Esophagus squamous epithelium (tissue), 5 donors: ENCODE measurements around the gene ZNF285. TPM values are rescaled to one million over a fixed set of nuclear protein-coding genes. Genes with fewer than 3 reads are reported as not detected.
"Not testable (repeated sequence)": the region's sequence is repeated elsewhere in the genome, so short reads cannot be mapped to it uniquely, and the experiment has no call there.

ENCODE experiments used
- DNase-seq: peaks from one replicate; lab custom pipeline; 2025; lab: John Stamatoyannopoulos, UW
- H3K27ac ChIP-seq, 4 donors: fragments of 200-600 bp; sonication (generic); one replicate each; pipeline ENCODE4 v1.5.1; 2016 to 2019; ENCODE audit warnings: mild to moderate bottlenecking in 1 of 4
- H3K27me3 ChIP-seq, 4 donors: fragments of 200-600 bp; sonication (generic); 1 replicate in 3 of 4; 2 replicates in 1 of 4; pipeline versions ENCODE4 v1.5.1 to v1.6.0; 2017 to 2021; ENCODE audit warnings: antibody characterized with exemption in 1 of 4
- H3K36me3 ChIP-seq, 3 donors: fragments of 200-600 bp; sonication (generic); one replicate each; pipeline ENCODE4 v1.5.1; 2016 to 2019
- H3K4me1 ChIP-seq, 3 donors: fragments of 200-600 bp; sonication (generic); one replicate each; pipeline ENCODE4 v1.5.1; 2017 to 2019
- H3K4me3 ChIP-seq, 4 donors: fragments of 200-600 bp; sonication (generic); 1 replicate in 3 of 4; 2 replicates in 1 of 4; pipeline ENCODE4 v1.5.1; 2016 to 2019; ENCODE audit warnings: mild to moderate bottlenecking in 2 of 4, moderate library complexity in 1 of 4
- H3K9me3 ChIP-seq, 3 donors: fragments of 200-600 bp; sonication (generic); one replicate each; pipeline ENCODE4 v1.5.1; 2016 to 2019
- POLR2A ChIP-seq, 4 donors: fragments of 450-650 bp; IDR thresholded peaks; one replicate each; pipeline ENCODE4 v1.6.1; 2017; ENCODE audit warnings: antibody characterized with exemption in 4 of 4, mild to moderate bottlenecking in 4 of 4, moderate library complexity in 3 of 4
- WGBS, 2 donors: methylation state at CpG; one replicate each; pipeline ENCODE4 v1.1.5; 2018; 5-methylcytosine and 5-hydroxymethylcytosine counted together
- intact Hi-C: fragments of 100-400 bp; cut with DNase I; formaldehyde crosslinking; loops from one replicate; pipeline ENCODE4 v1.15.0; 2022
- total RNA-seq, 4 donors: library from RNA; depleted of rRNA; stranded (reverse); fragments of >200 nt; gene quantifications; one replicate each; pipeline ENCODE4 v1.1.0, GENCODE V29; 2016
- TF ChIP-seq, protein P1 (sequence below), 6 experiments: fragments of 450-650 bp in 4 of 6; fragments of 200-600 bp in 2 of 6; sonication (generic) in 2 of 6; IDR thresholded peaks; one replicate each; pipeline ENCODE4 v1.5.1; 2016 to 2019; ENCODE audit warnings: antibody characterized with exemption in 6 of 6, mild to moderate bottlenecking in 4 of 6, moderate library complexity in 4 of 6
- donor health status: DM: yes; HTN: yes; CAD: no.

The ZNF285 gene
- total RNA-seq, 4 donors from 2014 or later: 0.18 to 2.8 (median 0.80) TPM

DNA sequence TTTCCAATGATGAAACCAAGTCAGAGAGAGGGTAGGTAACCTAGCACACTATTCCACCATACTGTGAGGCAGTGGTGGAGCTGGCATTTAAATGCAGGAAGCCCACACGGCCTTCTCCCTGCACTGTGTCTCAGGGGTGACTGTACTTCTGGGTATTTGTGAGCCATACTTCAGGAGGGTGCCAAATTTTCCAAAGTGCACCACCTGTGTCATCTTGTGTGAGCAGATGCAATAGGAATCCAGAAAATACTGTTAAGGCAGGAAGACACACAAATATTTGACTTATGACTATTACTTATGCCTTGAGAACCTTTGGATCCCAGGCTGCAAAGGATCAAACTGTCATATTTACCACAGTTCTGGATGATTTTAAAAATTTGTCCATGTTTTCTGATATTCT, 29.5 kb upstream of the ZNF285 start:
- Histone ChIP-seq H3K4me1 (no peaks in the 10 kb centered on the region), H3K9me3 (peaks cover 0 to 98% (median 75%) of the 10 kb centered on the region in 3 donors), H3K4me3 (no peak overlapping the region), H3K27ac (no peak overlapping the region), H3K27me3 (no peaks in the 10 kb centered on the region), H3K36me3 (peaks cover 0 to 73% (median 0%) of the 10 kb centered on the region in 3 donors)
- TF ChIP-seq, protein P1, sequence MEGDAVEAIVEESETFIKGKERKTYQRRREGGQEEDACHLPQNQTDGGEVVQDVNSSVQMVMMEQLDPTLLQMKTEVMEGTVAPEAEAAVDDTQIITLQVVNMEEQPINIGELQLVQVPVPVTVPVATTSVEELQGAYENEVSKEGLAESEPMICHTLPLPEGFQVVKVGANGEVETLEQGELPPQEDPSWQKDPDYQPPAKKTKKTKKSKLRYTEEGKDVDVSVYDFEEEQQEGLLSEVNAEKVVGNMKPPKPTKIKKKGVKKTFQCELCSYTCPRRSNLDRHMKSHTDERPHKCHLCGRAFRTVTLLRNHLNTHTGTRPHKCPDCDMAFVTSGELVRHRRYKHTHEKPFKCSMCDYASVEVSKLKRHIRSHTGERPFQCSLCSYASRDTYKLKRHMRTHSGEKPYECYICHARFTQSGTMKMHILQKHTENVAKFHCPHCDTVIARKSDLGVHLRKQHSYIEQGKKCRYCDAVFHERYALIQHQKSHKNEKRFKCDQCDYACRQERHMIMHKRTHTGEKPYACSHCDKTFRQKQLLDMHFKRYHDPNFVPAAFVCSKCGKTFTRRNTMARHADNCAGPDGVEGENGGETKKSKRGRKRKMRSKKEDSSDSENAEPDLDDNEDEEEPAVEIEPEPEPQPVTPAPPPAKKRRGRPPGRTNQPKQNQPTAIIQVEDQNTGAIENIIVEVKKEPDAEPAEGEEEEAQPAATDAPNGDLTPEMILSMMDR (IDR thresholded peaks at IDR 0.05): no peak
- TF ChIP-seq POLR2A (IDR thresholded peaks at IDR 0.05): no peak
- intact Hi-C loops: no loop called here
- DNase-seq: no peak
- WGBS, 2 donors: 65 to 85% methylated on average over 1 of the region's 1 CpG

DNA sequence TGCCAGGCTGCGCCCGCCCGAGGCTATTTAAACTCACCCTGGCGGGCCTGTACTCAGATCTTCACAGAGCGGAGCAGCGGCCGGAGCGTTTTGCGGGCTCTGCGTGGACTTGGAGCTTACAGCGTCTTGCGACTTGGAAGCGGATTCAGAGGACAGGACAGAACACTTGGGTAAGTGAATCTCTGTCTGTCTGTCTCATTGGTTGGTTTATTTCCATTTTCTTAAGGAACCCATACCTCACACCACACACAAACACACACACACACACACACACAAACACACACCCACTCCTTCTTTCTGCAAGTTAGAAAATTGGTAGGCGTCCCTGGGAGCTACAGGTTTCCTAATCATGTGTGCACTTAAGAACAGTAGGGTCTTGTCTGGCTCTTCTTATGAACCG, 14.1 kb upstream of the ZNF285 start:
- peaks cover 0 to 77% (median 7%) of the 10 kb centered on the region in 3 donors for H3K9me3 ChIP-seq
- H3K27ac ChIP-seq, H3K36me3 ChIP-seq, intact Hi-C loops, DNase-seq, H3K4me1 ChIP-seq, H3K4me3 ChIP-seq, H3K27me3 ChIP-seq: not testable (repeated sequence)
- 87 to 94% methylated on average over 4 to 6 of the region's 15 CpGs for WGBS, 2 donors

DNA sequence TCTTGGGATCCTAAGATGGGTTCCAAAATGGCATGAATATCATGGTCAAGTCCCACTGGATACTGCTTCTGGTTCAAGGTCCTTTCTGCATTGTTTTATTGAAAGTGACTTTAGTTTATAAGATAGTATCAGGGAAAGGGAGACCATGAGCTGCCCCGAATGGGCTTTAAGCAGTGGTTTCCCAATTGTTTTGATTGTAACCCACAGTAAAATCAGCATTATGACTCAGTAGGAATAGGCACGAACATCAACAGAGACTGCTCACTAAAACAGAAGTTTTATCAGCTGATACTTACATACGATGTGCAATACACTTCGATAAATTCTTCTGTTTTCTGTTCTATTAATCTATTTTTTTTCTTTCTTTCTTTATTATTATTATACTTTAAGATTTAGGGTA, 12.1 kb downstream of the ZNF285 start:
- DNase-seq, H3K27me3 ChIP-seq, intact Hi-C loops, H3K4me3 ChIP-seq, H3K27ac ChIP-seq, H3K4me1 ChIP-seq: not testable (repeated sequence)
- 87 to 90% methylated on average over 4 of the region's 4 CpGs for WGBS, 2 donors
- Histone ChIP-seq H3K36me3 (peaks cover 0 to 55% (median 0%) of the 10 kb centered on the region in 3 donors), H3K9me3 (peaks cover 0 to 55% (median 10%) of the 10 kb centered on the region in 3 donors)

DNA sequence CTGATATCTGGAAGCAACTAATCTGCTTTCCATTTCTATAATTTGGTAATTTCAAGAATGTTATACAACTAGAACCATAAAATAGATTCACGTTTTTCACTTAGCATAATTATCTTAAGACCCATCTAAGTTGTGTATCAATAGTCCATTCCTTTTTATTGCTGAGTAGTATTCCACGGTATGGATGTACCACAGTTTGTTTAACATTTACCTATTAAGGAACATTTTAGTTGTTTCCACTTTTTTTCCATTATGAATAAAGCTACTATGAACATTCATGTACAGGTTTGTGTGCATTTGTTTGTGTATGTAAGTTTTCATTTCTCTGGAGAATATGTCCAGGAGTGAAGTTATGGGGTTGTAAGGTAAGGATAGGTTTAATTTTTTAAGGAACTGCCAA, 26.6 kb downstream of the ZNF285 start:
- no peak for DNase-seq
- WGBS, 2 donors: 48 to 53% methylated on average over 2 of the region's 2 CpGs
- no peaks in the 10 kb centered on the region for H3K4me1 ChIP-seq
- no peaks in the 10 kb centered on the region for H3K27me3 ChIP-seq
- no peak overlapping the region for H3K4me3 ChIP-seq
- no peak overlapping the region for H3K27ac ChIP-seq
- H3K36me3 ChIP-seq: no peaks in the 10 kb centered on the region
- peaks cover 0 to 30% (median 8%) of the 10 kb centered on the region in 3 donors for H3K9me3 ChIP-seq
- intact Hi-C loops: no loop called here
- TF ChIP-seq, protein P1 (IDR thresholded peaks at IDR 0.05): no peak
- TF ChIP-seq POLR2A (IDR thresholded peaks at IDR 0.05): no peak

DNA sequence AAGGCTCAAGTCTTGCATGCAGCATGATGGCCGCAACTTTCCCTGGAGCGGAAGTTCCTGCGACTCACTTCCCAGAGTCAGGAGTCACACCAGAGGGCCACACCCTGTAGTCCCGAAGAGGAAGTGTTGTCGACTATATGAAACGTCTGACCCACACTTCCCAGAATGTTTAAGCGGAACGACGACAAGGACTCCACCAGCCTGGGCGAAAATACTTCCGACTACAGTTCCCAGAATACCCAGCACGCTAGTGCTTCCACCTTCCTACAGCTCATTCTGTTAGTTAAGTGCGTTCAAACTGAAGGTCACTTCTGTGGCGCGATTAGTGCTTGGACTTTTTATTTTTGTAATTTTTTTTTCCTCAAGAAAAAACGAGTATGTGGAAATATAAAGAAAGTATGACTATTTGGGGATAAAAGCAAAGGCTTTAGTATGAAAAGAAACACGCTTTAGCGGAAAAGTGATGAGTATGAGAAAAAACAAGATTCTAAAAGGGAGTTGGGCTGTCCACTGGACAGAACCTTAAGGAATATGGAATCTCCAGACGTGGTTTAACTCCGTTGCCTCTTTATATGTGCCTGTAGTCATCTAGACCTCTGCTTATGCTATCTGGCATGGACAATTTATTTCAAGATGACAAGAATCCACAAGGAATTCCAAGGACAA, 29.5 kb downstream of the ZNF285 start:
- intact Hi-C loops: no loop called here
- H3K36me3 ChIP-seq: no peaks in the 10 kb centered on the region
- no peak overlapping the region for H3K27ac ChIP-seq
- peaks cover 0 to 29% (median 8%) of the 10 kb centered on the region in 3 donors for H3K9me3 ChIP-seq
- no peak for TF ChIP-seq POLR2A (IDR thresholded peaks at IDR 0.05)
- TF ChIP-seq, protein P1 (IDR thresholded peaks at IDR 0.05): no peak
- 55 to 69% methylated on average over 17 to 20 of the region's 20 CpGs for WGBS, 2 donors
- H3K4me3 ChIP-seq: no peak overlapping the region
- no peak for DNase-seq
- H3K27me3 ChIP-seq: no peaks in the 10 kb centered on the region
- H3K4me1 ChIP-seq: no peaks in the 10 kb centered on the region

DNA sequence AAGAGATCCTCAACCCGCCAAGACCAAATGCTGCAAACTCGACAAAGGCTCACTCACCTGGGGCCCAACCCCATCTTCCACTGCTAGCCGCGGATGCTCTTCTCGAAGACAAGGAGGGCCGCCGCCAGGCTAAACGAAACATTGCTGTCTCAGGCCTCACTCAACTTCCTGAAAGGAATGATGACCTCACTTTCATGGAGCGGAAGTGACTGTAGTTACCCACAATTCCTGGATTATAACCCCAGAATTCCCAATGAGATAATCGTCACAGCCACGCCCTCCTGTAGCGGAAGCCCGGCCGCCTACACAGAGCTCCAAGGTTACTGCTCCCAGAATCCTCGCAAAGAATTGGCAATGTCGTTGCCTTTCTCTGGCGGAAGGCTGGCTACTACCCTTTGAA, 34.4 kb downstream of the ZNF285 start:
- intact Hi-C loops: no loop called here
- DNase-seq: no peak
- H3K9me3 ChIP-seq: peaks cover 0 to 3% (median 0%) of the 10 kb centered on the region in 3 donors
- no peaks in the 10 kb centered on the region for H3K36me3 ChIP-seq
- 59 to 76% methylated on average over 12 to 13 of the region's 17 CpGs for WGBS, 2 donors
- H3K27ac ChIP-seq: no peak overlapping the region
- H3K27me3 ChIP-seq: no peaks in the 10 kb centered on the region
- no peak overlapping the region for H3K4me3 ChIP-seq
- H3K4me1 ChIP-seq: no peaks in the 10 kb centered on the region
- TF ChIP-seq, protein P1 (IDR thresholded peaks at IDR 0.05): no peak
- TF ChIP-seq POLR2A (IDR thresholded peaks at IDR 0.05): no peak
